HG03196 (cell line): ENCODE measurements around the gene CYP3A7.
"Not testable (repeated sequence)": the region's sequence is repeated elsewhere in the genome, so short reads cannot be mapped to it uniquely, and the experiment has no call there.

ENCODE experiments used
- ATAC-seq: cut with Tn5 transposase; IDR thresholded peaks from one replicate; pipeline ENCODE4 v1.9.1; 2021; ENCODE audit not compliant: unreplicated experiment

Gene CYP3A7

DNA sequence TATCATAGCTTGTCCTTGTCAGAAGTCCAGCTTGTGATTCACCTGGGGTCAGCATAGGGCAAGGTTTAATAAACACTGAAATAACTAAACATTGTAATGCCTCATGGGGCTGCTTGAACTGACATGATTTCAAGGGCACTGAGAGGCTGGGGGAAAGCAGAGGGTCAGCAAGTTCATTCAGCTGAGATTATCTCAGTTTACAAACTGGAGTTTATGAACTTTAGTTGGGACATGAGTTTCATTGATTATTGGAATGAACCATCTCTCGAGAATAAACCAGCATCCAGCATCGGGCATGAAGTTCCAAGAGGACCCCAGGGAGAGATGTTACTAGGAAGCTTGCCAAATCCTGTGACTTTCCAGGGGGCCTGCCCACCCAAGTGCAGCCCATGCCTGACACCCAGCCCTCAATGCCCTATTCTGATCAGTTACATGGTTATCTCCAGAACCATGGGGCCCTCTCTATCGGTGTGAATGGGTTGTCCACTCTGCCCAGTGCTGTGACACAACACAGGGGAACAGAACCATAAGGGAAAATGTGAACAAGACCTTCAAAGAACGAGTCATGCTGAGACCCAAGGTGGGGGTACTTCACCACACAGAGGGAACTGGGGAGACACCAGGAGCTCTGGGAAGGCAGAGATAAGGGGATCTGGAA lies 7.9 kb upstream of the CYP3A7 start:
- ATAC-seq: no peak

DNA sequence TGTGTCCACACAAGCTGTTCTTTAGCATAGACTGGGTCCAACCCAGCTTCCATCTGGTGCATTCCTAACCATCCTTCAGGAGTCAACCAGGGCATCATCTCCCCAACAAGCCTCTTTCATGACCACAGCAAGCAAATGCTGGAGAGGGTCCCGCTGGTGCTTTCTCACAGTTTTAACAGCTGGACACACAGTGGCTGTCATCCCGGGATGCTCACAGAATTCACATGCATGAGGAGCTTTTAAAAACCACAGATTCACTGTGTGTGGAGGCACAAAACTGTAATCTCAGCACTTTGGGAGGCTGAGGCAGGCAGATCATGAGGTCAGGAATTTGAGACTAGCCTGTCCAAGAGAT lies 6.4 kb upstream of the CYP3A7 start:
- no peak for ATAC-seq

DNA sequence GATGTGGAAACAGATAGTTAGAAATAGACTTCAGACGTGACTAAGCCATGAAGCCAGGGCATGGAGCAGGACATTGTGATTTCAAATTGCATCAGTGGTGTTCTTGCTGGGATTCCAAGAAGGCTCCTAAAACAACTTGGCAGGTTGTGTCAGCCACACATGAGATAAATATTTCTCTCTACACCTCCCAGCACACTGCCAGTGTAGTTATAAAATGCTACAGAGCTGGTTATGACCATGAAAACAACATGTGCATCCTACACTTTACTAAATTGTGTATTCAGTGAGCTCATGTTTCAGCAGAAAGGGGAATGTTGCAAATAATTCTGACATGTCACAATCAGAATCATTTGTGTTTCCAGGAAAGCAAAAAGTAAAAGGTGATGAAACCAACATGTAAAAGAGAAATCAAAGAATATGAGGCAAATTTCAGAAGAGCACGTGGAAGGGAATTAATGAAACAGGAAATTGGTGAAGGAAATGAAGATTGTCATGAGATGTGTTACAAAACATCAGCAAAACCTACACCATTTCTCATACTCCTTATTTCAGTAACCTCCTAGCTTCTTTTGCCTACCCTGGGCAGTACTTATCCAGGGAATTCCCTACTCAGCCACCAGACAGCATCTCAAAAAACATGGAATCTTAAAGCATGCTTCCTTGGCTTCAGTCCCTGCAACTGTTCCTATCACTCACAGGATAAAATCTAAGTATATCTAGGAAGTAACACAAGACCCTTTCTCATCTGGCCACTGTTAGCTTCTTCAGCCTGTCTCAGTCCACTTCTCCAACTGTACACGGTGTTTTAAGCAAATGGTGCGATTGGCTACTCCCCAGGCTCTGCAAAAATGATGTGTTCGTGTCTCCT lies 5.8 kb upstream of the CYP3A7 start:
- ATAC-seq: no peak

DNA sequence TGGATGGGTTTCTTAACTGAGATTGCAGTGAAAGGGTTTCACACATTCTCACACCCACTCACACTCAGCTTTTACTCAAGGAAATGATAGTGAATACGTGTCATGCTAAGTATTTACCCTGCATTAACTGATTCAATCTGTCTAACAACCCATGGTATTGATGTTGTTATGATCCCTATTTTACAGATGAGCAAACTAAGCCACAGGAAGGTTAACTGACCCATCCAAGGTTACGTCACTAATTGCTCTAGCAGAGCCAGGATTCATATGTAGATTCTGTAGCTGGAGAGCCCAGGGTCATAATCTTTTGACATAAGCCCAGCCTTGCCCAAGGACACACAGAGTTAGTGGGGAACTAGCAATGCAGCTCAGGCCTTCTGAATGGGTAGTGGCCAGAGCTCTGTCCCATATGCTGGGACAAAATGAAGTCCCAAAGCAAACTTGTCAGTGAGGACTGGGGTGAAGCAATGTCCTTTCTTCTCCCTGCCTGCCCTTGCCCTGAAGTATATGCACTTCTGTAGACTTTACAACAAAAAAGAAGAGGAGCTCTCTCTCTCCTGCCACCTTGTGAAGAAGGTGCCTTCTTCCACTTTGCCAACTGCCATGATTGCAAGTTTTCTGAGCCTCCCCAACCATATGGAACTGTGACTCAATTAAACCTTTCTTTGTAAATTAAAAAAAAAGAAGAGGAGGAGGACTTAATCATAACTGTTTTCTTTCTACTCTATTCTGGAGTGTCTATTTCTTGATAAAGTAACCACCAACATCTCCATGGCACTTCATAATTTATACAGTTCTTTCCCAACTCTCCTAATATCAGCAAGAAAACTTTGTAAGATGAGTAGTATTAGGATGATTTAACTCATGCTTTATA lies 4.9 kb upstream of the CYP3A7 start:
- no peak for ATAC-seq

DNA sequence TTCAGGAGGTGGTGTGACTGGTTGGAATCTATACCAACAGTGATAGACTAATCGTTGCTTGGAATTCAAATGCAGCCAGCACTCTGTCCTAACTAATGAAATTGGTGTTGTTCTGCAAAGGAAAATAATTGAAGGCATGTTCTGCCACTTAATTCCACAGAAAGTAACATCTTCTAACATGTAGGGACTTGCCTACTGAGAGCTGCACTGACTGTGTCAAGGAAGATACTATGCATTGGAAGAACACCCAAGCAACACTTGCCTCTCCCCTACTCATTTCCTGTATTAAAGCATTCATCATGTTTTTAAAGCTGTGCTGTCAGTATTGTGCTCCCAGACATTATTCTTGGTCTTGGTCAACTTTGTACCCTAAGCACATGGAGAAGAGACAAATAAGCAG lies 2.7 kb upstream of the CYP3A7 start:
- no peak for ATAC-seq

DNA sequence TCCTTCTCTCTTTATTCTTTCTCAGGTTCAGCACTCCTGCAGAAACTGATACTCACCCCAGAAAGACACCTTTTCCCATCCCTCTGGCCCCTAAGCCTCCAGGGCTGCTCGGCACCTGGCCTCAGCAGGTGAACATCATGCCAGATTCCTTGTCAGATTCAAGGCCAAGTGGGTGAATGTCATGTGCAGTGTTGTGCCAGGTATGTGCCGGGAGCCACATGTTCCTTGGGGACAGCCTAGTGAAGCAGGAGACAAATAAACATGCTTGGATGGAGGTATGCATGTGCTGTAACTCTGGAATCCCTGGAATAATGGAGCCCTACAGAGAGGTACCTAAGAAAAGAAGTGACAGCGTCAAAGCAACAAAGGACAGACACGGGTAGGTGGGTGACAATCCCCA lies 1.7 kb upstream of the CYP3A7 start:
- ATAC-seq: not testable (repeated sequence)

DNA sequence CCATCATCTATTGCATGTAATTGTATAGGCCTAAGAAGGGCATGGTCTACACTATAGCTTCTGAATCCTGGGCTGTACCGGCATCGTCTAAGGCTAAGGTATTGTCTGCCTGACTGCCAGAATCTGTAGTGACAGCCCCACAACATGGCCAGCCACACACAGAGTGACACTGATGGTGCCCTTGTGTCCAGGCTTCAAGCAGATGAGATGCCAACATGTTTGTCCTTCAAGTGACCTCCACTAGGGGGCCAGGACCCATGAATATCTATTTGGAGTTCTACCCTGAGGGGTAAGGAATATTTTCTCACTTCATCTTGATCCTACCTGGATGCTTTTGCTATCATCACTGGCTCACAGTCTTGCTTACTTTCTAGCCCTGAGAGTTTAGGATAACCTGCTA lies 1.5 kb downstream of the CYP3A7 start:
- ATAC-seq: no peak

DNA sequence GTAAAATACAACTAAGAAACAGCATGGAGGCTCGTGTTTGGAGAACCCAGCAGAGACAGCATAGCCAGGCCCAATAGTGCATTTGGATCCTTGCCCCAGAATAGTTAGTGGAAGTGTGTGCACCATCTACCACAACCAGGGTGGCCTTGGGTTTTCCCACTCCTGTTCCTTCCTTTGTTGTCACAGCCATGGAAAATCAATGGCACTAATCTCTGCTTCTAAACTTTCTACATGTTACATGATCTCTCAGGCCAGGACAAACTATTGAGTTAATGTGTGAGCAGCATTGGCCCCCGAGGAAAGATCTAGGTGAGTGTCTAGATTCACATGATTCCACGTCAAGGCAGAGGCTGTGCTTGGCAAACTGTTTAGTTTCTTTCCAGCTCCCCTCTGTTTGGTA lies 2.0 kb downstream of the CYP3A7 start:
- no peak for ATAC-seq

DNA sequence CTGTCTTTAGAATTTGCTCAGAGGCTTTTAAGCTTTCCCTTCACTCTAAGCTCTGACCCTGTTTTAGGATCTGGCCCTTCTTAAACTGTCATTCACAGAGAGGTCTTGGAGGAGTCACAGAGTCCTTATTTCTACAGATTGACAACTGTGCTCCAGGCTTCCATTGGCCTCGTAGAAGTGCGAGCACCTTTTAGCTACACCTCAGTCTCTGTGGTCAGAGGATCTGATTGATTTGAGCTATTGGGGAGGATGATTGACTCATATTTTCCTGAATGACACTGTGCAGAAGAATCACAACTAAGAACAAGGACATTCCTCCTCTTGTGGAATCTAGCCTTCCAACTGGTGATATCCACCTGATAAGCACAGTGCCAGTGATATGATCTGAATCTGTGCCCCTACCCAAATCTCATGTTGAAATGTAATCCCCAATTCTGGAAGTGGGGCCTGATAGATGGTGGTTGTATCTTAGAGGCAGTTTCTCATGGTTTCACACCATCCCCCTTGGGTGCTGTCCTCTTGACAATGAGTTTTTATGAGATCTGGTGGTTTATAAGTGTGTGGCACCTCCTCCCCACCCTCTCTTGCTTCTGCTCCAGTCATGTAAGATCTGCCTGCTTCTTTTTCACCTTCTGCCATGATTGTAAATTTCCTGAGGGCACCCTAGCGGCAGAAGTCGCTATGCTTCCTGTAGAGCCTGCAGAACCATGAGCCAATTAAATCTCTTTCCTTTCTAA lies 3.2 kb downstream of the CYP3A7 start:
- no peak for ATAC-seq

DNA sequence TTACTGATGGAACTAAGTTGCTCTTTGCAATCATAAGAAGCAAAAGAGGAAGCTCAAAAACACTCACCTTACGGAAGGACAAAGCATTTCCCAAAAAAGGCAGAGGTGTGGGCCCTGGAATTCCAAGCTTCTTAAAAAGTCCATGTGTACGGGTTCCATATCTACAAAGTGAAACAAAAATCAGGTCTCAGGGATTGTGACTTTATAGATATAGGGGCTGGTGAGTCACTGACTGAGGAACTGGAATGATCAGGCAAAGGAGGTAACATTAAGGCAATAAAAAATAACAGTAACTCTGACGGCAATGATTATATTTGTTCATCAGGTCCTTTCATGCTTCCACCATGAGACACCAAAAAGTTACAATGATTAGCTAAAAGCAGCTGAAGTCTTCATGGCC lies 4.0 kb downstream of the CYP3A7 start:
- no peak for ATAC-seq

DNA sequence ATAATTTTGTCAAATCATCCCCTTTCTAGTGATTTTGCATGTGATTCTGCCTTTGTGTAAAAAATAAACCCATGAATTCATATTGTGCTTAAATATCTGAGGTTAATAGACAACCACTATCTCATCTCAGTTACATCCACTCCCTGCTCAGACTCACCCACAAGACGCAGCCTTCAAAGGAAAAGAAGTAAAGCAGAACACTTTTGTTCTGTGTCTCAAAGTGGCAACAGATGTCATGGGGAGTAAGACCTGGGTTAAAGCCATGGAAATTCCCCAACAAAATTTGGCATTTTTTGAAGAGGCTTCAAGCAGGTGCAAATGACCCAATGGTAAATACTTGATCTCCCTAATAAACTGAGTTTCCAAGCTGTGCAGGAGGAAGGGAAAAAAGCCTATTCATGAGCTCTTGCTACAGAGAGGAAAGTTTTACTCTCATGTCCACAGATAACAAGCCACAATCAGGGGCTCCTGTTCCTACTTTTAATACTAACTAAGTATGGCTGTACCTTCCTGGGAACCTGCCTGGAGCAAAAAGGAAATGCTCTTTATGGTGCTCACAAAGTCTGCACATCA lies 4.7 kb downstream of the CYP3A7 start:
- ATAC-seq: no peak

DNA sequence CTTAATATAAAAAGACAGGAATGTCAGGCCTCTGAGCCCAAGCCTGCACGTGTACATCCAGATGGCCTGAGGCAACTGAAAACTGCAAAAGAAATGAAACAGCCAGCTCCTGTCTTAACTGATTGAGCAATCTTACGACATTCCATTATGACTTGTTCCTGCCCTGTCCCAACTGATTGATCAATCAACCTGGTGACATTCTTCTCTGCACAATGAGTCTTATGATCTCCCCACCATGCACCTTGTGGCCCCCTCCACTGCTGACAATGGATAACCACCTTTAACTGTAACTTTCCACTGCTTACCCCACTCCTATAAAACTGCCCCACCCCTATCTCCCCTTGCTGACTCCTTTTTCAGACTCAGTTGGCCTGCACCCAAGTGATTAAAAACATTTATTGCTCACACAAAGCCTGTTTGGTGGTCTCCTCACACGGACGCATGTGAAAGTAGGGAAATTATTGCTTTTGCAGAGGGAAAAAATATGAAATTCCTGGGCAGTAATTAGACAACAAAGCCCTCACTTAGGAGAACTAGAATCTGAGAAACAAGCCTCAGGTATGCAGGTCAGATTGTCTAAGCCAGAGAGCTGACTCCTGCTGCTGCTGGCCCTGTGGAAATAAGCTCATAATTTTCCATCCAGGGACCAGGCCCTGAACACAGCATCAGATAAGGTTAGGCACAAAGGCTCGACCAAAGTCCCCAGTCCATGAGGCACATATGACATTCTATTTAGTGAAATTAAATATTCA lies 5.3 kb downstream of the CYP3A7 start:
- no peak for ATAC-seq

DNA sequence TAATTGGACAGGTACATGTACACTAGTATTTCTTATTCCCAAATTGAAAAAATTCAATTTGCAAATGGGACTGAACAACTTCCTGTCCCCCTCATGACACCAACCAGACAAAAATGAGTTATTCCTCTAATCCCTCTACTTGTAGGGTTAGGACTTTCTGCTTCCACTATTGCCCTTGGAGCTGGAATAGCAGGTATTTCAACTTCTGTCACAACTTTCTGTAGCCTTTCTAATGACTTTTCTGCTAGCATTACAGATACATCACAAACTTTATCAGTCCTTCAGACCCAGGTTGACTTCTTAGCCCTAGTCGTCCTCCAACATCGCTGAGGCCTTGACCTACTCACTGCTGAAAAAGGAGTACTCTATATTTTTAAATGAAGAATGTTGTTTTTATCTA lies 6.4 kb downstream of the CYP3A7 start:
- ATAC-seq: no peak

DNA sequence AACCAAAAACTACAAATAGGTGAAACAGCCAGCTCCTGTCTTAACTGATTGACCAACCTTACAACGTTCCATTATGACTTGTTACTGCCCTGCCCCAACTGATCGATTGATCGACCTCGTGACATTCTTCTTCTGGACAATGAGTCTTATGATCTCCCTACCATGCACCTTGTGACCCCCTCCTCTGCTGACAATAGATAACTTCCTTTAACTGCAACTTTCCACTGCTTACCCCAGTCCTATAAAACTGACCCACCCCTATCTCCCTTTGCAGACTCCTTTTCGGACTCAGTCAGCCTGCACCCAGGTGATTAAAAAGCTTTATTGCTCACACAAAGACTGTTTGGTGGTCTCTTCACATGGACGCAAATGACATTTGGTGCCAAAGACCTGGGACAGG lies 11.8 kb downstream of the CYP3A7 start:
- ATAC-seq: not testable (repeated sequence)

DNA sequence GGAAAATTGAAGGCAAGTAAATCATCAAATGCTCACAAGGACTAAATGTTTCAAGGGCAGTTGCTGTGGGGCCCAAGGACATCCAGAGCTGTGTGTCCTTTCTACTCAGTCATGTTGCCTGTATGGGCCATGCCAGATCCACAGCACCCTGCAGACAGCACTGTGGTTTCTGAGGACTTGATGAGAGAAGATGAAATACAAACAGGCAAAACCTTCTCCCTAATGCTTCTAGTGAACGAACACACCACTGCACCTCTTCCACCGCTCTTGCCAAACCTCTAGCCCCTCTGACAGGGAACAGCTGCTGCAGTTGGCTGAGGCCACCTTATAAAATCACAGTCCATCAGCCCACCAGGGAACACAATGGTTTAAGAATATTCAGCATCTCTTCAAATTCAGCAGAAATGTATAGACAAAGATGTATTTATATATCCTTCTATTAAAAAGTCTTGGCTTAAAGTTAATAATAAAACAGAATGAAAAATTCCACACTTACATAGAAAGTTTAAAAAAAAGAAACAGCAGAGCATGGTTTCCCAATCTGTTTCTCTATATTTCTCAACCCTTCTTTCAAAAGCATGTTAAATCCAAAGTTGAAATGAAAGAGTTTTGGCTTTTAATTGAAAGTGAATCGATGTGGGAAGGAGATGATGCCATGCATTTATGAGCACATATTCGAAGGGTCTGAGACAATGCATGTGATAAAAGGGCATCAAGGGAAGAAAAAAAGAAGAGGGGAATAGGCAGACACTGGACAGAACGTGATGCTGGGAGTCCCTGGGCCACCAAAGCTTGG lies 14.0 kb downstream of the CYP3A7 start:
- no peak for ATAC-seq

DNA sequence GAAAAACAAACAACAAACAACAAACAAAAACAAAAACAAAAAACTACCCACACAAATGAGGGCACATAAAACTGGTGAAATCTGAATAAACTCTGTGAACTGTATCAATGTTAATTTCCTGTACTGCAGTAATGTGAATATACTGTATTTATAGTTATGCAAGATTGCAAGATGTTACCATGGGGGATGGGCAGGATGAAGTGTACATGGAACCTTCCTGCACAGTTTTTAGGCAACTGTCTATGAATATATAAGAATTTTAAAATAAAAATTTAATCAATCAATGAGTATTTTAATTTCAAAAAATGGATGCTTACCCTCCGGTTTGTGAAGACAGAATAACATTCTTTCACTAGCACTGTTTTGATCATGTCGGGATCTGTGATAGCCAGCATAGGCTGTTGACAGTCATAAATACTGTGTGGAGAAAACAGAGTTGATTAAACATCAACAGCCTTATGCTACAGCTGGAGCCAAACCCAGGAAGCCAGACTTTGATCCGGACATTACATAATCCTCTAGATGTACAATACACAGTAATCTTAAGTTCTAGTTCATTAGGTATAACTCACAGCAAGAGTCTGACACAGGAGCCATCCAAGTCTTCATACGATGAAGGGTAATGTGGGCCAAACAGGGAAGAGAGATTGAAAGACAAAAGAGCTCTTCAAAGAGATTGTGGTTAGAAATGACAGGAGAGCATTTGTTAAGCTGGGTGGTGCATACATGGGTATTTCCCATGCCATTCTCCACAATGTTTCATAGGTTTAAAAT lies 14.8 kb downstream of the CYP3A7 start:
- no peak for ATAC-seq

DNA sequence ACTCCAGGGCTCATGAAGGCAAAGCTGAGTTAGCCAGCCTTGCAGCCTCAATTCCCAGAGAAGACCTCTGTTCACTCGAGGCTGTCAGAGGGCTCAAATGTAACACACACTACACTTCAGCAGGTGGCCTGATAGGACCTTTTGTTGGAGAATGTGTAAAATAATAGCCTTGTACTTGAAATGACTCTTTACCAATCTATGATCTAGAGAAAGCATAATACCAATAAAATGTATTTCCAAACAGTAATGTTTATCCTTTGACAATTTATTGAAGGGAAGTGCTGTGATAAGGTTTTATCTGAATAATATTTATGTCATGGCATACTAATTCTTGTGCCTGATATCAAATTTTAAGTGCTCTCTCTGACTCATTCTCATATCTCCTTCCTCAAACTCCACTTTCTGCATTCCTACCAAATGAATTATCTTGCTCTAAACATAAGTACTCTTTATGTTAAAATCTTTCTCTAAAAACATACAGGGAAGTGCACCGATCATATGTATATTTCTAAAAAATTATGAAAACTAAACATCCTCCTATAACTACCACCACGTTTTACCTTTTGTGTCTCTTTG lies 20.9 kb downstream of the CYP3A7 start:
- no peak for ATAC-seq
